Hepatocyte (in vitro differentiated cells): Measurements from ENCODE around the gene STRN.

Experiments
- EZH2 ChIP-seq: fragments of 200-600 bp; sonication (generic); IDR thresholded peaks from 2 replicates; pipeline ENCODE4 v1.6.1; 2016; ENCODE audit warnings: antibody characterized with exemption, mild to moderate bottlenecking, borderline replicate concordance
- EZH2phosphoT487 ChIP-seq: fragments of 200-600 bp; sonication (generic); IDR thresholded peaks from one replicate; pipeline ENCODE4 v1.6.1; 2018; ENCODE audit warnings: antibody characterized with exemption, mild to moderate bottlenecking, low read depth, moderate library complexity; ENCODE audit not compliant: unreplicated experiment, severe bottlenecking
- TF ChIP-seq, protein P1 (sequence below): fragments of 200-600 bp; sonication (generic); IDR thresholded peaks from 2 replicates; pipeline ENCODE4 v1.5.1; 2016; ENCODE audit warnings: antibody characterized with exemption, mild to moderate bottlenecking; ENCODE audit not compliant: poor library complexity

DNA sequence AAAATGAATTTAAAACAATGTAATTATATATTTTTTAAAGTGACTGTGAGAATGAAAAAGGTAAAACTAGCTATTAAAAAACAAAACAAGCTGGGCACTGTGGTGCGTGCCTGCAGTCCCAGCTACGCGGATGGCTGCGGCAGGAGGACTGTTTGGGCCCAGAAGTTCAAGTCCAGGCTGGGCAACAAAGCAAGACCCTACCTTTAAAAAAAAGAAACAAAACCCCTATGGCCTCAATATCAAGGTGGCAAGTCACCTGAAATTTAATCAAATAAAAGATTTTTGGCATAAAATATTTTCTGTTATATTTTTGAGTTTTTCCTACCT lies 46.9 kb upstream of the STRN start:
- TF ChIP-seq, protein P1, sequence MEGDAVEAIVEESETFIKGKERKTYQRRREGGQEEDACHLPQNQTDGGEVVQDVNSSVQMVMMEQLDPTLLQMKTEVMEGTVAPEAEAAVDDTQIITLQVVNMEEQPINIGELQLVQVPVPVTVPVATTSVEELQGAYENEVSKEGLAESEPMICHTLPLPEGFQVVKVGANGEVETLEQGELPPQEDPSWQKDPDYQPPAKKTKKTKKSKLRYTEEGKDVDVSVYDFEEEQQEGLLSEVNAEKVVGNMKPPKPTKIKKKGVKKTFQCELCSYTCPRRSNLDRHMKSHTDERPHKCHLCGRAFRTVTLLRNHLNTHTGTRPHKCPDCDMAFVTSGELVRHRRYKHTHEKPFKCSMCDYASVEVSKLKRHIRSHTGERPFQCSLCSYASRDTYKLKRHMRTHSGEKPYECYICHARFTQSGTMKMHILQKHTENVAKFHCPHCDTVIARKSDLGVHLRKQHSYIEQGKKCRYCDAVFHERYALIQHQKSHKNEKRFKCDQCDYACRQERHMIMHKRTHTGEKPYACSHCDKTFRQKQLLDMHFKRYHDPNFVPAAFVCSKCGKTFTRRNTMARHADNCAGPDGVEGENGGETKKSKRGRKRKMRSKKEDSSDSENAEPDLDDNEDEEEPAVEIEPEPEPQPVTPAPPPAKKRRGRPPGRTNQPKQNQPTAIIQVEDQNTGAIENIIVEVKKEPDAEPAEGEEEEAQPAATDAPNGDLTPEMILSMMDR, result no peak
- TF ChIP-seq EZH2 (no peak), EZH2phosphoT487 (no peak)
